ENCODE data around the gene SPEM1.

- TF ChIP-seq CTCF (IDR thresholded peaks at IDR 0.05; ENCODE audit: insufficient read depth, low read length, poor library complexity, severe bottlenecking) (no peak), EZH2phosphoT487 (conservative IDR thresholded peaks at IDR 0.05; ENCODE audit: low read length) (no peak)
These were observed 12.2 kb downstream of the SPEM1 start for GRCh38 chr17:7432296-7432695.
